Brain microvascular endothelial cell (primary cell): ENCODE data around the gene DIDO1.

Source experiments
- DNase-seq: peaks from one replicate; pipeline ENCODE4 v3.0.0-alpha.2; 2020
- H3K27ac ChIP-seq: fragments of 250-450 bp; sonication (Bioruptor Pico); 2 replicates; pipeline ENCODE4 v1.5.1; 2020; ENCODE audit warnings: mild to moderate bottlenecking, moderate library complexity
- H3K27me3 ChIP-seq: fragments of 250-450 bp; sonication (Bioruptor Pico); replicated peaks from 2 replicates; pipeline ENCODE4 v1.5.1; 2020; ENCODE audit warnings: mild to moderate bottlenecking
- H3K36me3 ChIP-seq: fragments of 250-450 bp; sonication (Bioruptor Pico); replicated peaks from 2 replicates; pipeline ENCODE4 v1.5.1; 2020; ENCODE audit warnings: mild to moderate bottlenecking
- H3K4me3 ChIP-seq: 2 replicates; pipeline ENCODE4 v1.5.1; 2011; ENCODE audit warnings: low read depth, mild to moderate bottlenecking, control low read depth, low read length, moderate library complexity
- in situ Hi-C: cut with HindIII; loops from 2 replicates; pipeline ENCODE4 v1.10.0; 2017; ENCODE audit warnings: low sequenced_read_pairs, low pct_ligation_motif_present
- TF ChIP-seq, protein P1 (sequence below): IDR thresholded peaks from 2 replicates; pipeline ENCODE4 v1.5.1; 2011; ENCODE audit warnings: low read depth, mild to moderate bottlenecking, moderate library complexity, low read length, control low read depth, inconsistent platforms; ENCODE audit errors: missing control alignments

The DIDO1 gene

DNA sequence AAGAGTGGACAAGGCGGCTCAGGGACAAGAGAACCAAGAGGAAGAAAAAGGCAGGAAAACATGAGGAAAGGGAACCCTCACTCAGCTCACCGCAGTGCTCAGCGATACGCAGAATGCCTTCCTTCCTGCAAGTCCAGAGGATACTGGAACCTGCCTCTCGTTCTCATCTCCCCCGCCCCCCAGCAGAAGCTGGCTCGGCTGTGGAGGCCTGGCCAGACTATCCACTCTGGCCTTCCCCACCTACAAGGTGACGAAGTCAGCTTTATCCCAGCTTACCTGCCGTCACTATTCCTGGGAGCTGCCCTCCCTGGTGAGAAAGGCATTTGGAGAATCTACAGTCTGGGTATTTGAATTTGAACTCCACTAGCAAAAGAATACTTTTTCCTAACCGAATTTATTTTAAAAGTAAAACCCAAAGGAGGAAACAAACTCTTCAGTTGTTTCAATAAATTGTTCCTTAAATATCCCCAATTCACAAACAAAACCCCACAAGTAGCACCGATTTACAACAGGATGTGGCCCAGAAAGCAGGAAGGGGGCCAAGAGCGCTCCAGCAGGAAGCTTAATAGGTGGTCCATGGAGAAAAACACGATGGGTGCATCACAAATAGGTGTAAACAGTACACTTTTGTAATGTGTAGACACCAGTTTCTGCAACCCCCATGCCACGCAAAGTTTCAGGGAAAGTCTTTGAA lies 2.1 kb upstream of the DIDO1 start:
- TF ChIP-seq, protein P1, sequence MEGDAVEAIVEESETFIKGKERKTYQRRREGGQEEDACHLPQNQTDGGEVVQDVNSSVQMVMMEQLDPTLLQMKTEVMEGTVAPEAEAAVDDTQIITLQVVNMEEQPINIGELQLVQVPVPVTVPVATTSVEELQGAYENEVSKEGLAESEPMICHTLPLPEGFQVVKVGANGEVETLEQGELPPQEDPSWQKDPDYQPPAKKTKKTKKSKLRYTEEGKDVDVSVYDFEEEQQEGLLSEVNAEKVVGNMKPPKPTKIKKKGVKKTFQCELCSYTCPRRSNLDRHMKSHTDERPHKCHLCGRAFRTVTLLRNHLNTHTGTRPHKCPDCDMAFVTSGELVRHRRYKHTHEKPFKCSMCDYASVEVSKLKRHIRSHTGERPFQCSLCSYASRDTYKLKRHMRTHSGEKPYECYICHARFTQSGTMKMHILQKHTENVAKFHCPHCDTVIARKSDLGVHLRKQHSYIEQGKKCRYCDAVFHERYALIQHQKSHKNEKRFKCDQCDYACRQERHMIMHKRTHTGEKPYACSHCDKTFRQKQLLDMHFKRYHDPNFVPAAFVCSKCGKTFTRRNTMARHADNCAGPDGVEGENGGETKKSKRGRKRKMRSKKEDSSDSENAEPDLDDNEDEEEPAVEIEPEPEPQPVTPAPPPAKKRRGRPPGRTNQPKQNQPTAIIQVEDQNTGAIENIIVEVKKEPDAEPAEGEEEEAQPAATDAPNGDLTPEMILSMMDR: no peak
- no peaks in the 10 kb centered on the region for H3K36me3 ChIP-seq
- in situ Hi-C loops: no loop called here
- H3K27ac ChIP-seq: no peak overlapping the region
- H3K4me3 ChIP-seq: peak overlapping the region; percentile 52
- no peak for DNase-seq
- H3K27me3 ChIP-seq: no peaks in the 10 kb centered on the region

DNA sequence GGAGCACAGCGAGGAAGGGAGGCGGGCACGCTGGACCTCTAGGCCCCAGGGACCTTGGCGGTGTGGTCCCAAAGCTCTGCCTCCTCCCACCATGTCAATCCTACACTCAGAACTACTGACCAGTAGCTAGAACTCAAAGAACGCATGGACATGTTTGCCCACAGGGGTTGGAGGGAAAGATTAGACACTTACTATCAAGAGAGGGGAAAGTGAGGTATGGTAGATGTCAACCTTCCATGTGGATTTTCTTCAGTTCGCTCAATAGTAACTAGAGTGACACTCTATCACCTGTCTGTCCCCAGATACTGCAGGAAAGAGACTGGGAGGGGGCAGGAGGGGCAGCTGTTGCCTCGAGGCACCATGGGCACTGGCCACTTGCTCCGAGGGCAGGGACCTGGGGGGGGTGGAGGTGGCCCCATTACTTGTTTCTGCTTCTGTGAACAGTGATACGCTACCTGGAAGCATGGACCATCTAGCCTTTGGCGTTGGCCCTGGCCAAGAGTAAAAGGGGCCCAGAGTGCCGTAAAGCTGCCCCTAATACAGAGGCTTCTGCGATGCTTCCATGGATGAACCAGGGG lies 912 bp upstream of the DIDO1 start:
- in situ Hi-C loops: no loop called here
- no peak overlapping the region for H3K27ac ChIP-seq
- H3K4me3 ChIP-seq: no peak overlapping the region
- H3K27me3 ChIP-seq: no peaks in the 10 kb centered on the region
- H3K36me3 ChIP-seq: no peaks in the 10 kb centered on the region
- TF ChIP-seq, protein P1: no peak
- DNase-seq: no peak

DNA sequence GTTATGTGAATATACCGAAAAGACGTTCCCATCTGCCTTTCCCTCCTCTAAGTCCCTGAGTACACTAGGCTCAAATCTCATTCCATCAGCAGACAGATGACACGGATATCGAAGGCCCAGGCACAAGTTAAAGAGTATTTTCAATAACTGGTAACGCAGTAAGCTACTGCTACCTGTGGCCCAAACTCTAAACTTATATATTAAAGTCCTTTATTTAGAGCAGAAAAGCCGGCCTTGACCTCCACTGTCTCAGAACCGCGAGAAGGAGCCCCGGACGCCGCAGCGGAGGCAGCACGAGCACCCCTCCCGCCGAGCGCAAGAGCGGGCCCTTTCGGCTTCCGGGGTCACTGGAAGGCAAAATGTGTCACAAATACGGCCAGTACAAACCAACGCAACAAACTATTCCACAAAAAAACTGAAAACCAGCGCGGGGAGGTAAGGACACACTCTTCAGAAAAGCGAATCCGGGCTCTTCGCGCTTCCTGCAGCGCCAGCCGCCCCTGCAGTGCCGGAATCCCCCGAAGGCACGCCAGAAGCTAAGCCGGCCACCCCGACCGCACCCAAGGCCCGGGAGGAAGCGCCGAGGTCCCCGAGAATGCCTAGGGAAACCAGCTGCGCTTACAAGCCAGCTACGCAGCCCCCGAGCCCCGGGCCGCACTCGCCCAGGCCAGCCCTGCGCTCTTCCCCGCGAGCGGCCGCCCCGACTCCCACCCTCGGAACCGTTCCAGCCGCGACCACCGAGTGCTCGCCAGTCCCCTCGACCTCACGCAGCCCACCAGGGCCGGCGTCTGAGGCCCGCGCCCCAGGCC lies 681 bp downstream of the DIDO1 start:
- Histone ChIP-seq H3K36me3 (no peaks in the 10 kb centered on the region), H3K4me3 (peak overlapping the region; percentile 93), H3K27ac (peak overlapping the region; percentile 92), H3K27me3 (no peaks in the 10 kb centered on the region)
- in situ Hi-C loops: no loop called here
- TF ChIP-seq, protein P1: no peak
- no peak for DNase-seq

DNA sequence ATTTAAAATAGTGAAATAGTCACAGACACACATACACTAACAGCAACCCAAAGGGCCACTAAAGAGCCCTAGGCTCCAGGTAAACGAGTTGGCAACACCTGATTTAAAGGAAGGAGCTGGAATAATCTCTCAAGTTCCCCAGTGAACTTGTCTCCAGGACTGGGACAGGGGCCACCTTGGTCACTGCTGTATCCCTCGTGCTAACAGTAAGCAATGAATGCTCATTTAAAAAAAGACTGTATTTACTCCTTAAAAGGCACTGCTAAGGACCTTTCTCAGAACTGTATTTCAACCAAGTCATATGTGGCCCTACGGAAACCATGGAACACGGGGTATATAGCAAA lies 1.3 kb downstream of the DIDO1 start:
- peak overlapping the region; percentile 93 for H3K4me3 ChIP-seq
- TF ChIP-seq, protein P1: no peak
- peak overlapping the region; percentile 92 for H3K27ac ChIP-seq
- H3K27me3 ChIP-seq: no peaks in the 10 kb centered on the region
- no peak for DNase-seq
- no peaks in the 10 kb centered on the region for H3K36me3 ChIP-seq
- in situ Hi-C loops: no loop called here

DNA sequence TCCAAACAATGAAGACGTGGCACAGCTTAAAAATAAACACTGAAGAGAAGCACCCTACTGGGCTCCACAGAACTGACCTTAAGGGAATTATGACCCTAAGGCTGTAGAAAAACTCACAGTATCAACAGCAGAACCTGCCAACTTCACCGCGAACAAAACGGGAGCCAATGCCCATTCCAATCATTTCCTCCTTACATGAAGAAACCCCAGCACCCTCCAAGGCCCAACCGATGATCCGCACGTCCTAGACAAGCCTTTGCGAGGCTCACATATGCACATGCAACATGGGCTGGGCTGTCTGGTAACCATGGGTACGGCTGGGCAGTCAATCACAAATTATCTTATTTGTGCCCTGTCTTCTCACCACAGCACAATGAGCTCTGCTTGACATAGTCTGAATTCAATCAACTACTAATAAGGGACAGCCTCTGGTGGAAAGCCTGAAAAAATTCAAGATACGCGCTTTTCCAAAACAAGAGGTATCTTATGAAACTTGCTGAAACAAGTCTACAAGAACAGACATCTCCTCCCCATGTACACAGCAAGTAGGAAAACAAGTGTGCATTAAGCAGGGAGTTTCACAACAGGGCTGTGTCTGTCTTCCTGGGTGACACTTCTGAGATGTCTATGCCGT lies 1.7 kb downstream of the DIDO1 start:
- Histone ChIP-seq H3K27ac (peak overlapping the region; percentile 92), H3K36me3 (no peaks in the 10 kb centered on the region), H3K4me3 (peak overlapping the region; percentile 93), H3K27me3 (no peaks in the 10 kb centered on the region)
- in situ Hi-C loops: no loop called here
- peak; percentile 28 for DNase-seq
- TF ChIP-seq, protein P1: no peak
